Renal cortex interstitium (tissue), 11 donors: ENCODE results near the gene PRDM16. TPM values are rescaled to one million over a fixed set of nuclear protein-coding genes. Genes with fewer than 3 reads are reported as not detected.

Source experiments
- DNase-seq, 11 donors: peaks; one replicate each; pipeline ENCODE4 v3.0.0-alpha.2; 2013; ENCODE audit warnings: low read depth in 9 of 11, low spot score in 4 of 11; ENCODE audit errors: extremely low read depth in 1 of 11
- polyA plus RNA-seq, 3 donors: library from polyadenylated mRNA; unstranded; fragments of 120-200 nt; gene quantifications; one replicate each; pipeline ENCODE4 v1.2.1, GENCODE V29; 2013; ENCODE audit not compliant: insufficient read length in 3 of 3

The PRDM16 gene
- polyA plus RNA-seq, 3 donors = 5.8 to 14.6 (median 7.3) TPM

DNA sequence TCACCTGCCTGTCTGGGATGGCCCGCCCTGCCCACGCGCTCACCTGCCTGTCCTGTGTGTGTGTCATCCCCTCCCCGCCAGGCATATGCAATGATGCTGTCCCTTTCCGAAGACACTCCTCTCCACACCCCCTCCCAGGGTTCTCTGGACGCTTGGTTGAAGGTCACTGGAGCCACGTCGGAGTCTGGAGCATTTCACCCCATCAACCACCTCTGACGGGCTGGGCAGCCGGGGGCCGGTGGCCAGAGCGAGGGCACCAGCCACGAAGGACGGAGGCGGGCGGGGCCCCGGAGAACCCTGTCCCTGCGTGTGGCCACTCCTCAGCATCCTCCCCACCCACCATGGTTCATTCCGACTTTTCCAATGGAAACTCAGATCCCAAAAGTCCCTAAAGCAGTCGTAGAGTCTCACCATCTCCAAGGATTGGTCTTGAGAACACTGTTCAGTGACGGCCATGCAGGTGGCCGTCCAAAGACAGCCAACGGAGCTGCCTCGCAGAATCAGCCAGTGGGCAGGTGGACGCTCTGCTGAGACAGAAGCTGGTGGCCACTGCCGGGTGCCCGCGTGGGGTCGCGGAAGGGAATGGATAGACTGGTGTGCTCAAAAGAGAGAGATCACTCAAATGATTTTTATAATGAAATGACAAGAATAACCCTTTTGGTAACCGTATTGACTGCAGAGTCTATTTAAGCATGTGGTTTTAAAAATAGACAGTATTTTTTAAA is 364.8 kb downstream of the PRDM16 start:
- no peak for DNase-seq

DNA sequence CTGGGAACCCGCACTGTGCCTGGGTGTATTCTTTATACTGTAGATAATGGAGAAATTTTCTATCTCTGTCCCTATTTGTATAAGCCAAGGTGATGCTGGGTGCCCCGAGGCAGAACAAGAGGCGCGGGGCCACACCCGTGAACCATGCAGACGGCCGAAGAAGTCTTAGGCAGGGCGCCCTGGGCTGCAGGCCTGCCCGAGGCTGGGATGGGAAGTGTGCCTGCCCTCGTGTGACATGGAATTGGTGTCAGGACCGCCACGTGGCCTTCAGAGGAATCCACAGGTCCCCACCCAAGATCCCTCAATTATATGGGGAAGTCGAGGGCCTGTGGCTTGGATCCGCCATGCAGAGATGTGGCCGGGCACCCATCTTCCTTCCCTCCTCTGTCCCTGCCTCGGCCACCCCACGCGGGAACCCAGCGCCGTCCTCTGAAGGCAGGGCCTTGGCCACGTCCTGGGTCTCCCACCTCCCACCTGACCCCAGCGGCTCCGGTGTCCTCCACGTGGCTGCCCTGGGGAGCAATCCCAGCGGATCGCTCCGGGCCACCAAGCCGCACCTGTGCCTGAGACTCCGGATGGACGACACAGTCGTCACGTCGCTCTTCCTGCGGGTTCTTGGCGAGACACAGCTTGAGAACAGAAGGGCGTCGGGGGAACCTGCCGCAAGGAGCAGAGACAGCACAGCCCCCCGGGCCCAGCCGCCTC is 365.6 kb downstream of the PRDM16 start:
- DNase-seq = no peak

DNA sequence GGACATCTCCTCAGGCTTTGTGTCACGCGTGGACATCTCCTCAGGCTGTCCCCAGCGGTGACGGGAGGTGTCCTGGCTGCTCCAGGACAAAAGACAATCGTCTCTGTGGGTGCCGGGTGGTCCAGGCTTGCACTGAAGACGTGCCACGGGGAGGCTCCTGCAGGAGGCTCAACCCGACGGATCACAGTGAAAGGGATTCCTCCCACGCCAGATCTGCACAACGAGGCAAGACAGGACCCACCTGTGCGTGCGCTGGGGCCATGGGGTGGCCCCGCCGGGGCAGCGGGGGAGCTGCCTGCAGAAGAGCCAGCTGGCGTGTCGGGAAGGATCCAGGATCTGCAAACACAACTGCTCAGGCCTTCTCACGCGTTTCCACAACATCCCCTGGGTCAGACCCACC is 366.7 kb downstream of the PRDM16 start:
- no peak for DNase-seq

DNA sequence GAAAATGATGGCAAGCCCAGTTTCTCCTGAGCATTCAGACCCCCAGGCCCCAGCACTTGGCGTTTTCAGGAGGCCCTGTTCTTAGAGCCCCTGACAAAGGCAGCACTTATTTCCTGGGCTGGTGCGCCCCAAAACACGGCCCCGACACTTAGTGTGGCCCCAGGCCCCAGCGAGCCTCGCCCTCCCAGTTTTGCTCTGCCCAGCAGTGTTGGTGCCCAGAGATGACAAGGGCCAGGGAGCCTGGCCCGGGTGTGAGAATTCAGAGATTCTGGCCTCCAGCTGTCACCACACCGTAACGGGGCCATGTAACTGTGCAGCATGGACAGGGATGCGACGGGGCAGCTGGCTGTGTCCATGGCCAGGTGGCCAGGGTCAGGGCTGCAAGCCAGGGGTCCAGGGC is 367.4 kb downstream of the PRDM16 start:
- DNase-seq = no peak

DNA sequence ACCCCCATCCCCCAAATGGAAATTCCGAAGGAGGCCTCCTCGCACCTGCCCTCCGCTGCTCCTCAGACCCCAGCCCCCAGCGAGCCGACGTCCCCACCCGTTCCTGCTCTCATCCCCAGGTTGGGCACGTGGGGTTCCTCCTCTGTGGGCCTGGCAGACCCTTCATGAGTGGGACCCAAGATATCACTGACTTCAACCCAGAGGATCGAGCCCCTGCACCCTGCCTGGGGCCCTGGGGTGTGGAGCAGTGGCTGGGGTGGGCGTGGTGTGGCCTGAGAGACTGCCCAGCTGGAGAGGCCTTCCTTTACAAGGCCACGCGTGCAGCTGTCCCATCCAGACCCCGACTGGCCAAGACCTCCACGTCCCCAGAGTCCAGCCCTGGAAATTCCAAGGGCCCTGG is 367.9 kb downstream of the PRDM16 start:
- no peak for DNase-seq

DNA sequence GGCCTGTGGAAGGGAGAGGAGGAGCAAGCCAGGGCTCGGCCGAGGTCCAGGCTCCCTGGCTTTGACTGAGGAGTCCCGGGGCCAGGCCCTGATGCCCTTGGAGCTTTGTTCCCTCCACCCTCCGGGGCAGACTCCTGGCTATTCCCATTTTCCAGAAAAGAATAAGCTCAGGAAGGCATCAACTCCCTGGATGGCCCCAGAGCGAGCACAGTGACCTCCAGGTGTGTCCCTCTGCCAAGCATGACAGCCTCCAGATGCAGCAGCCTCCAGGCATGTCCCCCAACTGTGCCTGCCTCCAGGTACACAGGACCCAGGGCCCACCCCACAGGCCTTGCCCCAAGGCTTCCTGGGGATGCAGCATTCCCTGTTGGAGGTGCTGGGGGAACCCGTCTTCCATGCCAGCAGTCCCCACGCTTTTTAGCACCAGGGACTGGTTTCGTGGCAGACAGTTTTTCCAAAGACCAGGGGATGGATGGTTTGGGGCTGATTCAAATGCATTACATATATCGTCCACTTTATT is 369.7 kb downstream of the PRDM16 start:
- no peak for DNase-seq

DNA sequence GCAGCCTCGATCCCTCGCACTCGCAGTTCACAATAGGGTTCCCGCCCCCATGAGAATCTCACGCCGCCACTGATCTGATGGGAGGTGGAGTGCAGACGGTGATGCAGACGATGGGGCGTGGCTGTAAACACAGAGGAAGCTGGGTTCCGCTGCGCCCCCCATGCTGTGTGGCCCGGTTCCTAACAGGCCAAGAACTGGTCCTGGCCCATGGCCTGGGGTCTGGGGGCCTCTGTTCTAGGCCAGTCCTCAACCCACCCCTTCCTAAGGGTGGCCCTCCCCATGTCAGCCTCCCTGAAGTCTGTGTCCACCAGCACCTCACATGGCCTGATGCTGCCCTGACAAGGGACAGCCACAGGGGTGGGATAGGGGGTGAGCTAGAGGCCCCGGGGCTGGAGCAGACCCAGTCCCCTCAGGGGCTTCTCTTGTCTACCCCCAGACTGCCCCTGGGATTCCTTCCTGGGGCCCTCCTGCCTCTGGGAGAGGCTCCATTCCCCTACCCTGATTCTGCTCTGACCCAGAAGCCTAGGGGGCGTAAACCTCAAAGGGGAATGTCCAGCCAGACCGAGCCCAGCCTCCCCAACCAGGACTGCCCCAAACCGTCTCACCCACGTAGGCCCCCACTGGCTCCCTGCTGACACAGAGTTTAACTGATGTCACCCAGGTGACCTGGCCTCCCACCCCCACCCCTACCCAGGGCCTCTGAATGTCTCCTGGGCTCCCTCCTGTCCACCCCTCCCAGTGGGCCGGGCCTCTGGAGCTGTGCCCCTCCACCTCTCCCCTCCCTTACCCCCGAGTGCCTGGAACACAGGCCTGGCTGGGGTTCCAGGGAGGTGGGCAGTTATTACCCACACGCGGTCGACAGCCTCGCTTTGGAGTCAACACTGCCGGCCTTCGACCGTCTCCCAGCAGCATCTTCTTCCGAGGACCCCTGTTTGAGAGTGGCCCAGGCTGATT is 370.6 kb downstream of the PRDM16 start:
- no peak for DNase-seq

DNA sequence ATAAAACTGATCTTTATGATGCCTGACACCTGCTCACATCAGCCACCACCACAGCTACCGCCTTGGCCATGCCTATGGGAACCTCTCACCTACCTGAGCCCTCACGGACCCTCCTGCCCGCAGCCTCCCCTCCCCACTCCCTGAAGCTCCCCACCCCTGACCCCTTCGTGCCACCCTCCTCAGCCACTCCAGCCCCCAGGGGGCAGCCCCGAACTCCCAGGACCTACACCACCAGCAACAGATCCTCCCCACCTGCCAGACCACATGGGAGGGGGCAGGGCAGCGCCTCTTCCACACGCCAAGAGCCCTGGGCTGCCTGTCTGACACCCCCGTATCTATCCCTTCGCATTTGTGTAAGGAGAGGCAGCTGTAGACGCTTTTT is 371.3 kb downstream of the PRDM16 start:
- no peak for DNase-seq

DNA sequence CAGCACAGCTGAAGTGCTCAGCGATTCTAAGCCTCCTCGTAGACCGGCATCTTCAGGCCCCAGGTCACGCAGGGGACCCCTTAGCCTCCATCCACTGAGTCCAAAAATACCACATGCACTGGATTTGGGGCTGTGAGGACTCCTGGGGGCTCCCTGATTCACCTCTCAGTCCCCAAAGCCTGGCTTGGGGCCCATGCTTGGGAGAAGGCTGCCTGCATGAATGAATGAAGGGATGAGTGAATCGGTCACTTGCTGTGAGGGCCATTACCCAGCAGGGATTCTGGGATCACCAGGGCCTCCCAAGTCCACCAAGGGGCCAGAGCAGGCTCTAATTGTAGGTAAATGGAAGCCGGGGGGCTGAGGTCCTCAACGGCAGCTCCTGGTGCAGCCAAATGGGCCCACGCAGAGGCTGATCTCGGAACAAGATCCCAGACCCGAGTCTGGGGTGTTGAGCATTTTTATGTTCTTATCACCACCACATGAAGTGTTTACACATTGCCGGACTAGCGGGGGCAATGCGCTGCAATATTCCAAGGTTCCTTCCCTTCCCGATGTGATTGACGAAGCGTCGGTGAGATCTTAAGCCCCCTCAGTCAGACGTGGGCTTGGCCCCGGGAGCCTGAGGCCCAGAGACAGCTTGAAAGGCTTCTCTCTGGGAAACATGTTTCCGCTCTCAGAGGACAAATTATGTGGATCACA is 371.9 kb downstream of the PRDM16 start:
- no peak for DNase-seq

DNA sequence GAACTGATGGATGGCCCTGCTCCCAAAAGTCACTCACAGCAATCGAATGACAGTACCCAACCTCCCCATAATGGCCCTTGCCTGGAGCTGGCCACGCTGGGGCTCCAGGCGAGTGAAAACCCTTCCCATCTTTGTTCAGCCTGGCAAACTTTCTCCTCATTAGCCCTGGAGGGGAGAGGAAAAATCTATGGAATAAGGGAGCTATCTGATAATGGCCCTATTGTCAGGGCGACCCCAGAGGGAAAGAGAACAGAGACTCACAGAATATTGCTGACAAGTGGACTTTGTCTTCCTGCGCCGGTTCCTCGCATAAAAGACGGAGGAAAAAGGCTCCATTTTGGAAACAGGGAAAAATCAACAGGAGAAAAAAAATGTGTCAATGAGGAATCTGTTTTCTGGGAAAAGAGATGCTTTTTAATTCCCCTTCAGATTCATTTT is 372.4 kb downstream of the PRDM16 start:
- no peak for DNase-seq

DNA sequence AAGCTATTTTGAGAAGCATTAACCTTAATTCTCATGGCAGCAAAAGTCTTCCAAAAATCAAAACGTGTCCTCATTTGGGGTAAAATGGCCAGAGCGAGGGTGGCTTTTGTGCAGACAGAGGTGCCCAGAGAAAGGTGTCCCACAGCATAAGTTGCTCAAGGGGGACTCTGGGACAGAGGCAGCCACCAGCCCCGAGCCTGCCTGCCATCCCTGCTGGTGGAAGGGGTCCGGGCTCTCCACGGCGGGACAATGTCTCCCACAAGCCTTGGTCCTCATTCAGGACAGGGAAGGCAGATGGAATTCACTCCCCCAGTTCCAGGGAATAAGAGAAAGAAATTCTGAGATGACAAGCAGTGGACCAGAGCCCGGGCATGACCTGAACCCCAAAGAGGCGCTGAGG is 372.9 kb downstream of the PRDM16 start:
- DNase-seq = no peak

DNA sequence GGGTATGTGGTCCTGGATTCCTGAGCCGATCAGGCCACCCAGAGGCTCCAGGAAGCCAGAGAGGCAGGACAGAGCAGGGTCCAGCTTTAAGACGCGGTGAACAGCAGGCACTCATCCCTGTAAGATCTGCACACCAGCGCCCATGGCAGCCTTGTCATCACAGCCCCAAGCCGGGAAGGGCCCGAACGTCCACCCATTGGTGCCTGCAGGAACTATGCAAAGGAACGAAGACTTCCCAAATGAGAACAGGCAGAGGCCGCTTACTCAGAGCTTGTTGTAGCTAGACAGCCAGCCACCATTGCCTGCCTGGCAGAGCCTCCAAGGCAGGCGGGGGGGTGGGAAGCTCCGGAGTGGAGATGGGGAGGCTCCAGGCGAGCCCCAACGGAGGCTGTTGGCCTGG is 373.3 kb downstream of the PRDM16 start:
- DNase-seq = no peak

DNA sequence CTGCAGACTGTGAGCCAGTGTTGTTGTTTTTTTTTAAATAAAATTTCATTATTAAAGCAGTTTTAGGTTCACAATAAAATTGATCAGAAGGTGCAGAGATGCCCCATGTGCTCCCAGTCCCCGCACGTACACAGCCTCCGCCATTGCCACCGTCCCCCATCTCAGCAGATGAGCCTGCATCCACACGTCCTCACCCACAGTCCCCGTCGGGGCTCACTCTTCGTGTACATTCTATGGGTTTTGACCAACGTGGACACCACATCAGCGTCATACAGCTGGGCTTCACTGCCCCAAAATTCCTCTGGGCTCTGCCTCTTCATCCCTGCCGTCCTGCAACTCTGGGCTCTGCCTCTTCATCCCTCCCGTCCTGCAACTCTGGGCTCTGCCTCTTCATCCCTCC is 373.9 kb downstream of the PRDM16 start:
- DNase-seq = no peak

DNA sequence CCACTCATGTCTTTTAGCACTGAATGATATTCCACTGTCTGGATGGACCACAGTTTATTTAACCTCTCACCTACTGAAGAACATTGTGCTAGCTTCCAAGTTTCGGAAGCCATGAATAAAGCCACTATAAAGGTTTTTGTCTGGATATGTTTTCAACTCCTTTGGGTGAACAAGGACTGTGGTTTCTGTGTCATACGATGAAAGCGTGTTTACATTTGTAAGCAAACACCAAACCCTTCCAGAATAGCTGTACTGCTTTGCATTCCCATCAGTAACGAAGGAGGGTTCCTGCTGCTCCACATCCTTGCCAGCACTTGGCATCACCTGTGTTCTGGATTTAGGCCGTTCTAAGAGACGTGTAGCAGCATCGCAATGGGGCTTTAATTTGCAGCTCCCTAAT is 374.8 kb downstream of the PRDM16 start:
- no peak for DNase-seq

DNA sequence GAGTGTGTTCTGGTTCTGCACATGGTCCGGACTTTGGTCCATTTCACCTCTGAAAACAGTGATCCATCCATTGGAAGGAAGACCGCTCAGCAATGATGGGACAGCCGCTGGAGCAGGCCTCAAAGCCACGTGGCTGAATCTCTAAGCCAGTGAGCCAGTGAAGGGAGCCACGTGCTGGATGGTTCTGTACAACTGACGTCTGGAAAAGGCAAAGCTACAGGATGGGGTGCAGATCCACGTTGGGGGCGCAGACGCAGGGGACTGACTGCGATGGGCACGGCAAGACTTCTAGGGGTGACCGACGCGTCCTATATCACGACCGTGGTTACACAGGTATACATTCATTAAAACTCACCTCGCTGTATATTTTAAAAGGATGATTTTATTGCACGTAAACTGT is 375.3 kb downstream of the PRDM16 start:
- no peak for DNase-seq

DNA sequence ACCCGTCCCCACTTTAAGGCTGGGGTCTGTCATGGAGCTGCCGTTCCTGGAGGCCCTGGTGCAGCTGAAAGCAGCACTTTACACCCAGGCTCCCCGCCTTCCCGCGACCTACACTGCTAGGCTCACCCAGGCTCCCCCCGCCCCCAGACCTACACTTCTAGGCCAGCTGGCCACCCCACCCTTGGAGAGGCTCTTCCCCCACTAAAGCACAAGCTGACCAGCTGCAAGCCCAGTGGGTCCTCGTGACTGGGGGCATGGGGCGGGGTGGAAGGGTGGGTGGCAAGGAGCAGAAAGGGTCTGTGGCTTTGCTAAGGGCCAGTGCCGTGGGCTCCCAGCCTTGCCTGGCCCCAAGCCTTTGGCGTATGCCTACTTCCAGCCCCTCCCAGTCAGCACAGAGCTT is 375.7 kb downstream of the PRDM16 start:
- no peak for DNase-seq

DNA sequence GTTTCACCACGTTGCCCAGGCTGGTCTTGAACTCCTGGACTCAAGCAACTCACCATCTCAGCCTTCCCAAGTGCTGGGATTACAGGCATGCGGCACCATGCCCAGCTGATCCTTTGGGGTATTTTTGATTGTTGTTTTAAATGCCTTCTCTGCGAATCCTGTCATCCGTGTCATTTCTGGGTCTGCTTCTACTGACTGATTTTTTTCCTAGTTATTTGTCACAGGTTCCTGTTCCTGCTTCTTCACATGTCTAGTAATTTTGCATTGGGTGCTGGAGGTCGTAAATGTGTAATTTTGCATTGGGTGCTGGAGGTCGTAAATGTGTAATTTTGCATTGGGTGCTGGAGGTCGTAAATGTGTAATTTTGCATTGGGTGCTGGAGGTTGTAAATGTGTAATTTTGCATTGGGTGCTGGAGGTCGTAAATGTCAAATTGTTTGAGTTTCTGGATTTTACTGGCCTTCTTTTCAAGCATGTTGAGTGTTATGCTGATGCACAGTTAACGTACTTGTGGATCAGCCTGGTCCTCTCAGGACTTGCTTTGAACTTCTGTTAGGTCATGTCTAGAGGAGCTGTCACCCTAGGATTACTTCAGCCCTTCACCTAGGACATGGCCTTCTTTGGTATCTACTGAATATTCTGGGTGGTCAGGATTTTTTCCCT is 381.3 kb downstream of the PRDM16 start:
- no peak for DNase-seq

DNA sequence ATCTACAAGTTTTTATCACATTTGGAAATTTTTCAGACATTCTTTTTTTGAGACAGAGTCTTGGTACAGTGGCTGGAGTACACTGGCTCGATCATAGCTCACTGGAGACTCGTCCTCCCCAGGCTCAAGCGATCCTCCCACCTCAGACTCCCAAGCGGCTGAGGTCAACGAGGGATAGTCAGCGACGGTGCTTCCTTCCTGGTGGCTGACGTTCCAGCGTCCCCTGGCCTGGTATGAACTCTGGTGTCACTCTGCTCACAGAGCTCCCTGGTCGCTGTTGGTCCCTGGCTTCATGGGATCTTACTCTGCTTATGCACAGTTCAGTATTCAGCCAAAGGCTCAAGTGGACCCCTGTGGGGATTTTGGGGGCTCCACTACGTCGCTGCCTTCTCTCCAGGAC is 382.0 kb downstream of the PRDM16 start:
- no peak for DNase-seq
